Nephron (organoid): Measurements from ENCODE around the gene ZNFX1.
A peak's percentile ranks its signal among the peaks of the same experiment; 100 is the strongest.
"Not testable (repeated sequence)": the region's sequence is repeated elsewhere in the genome, so short reads cannot be mapped to it uniquely, and the experiment has no call there.

Source experiments
- H3K27ac Mint-ChIP-seq, 3 experiments: 2 replicates each; pipeline ENCODE4 v1.8.0; 2020; ENCODE audit warnings: mixed read lengths in 3 of 3, mild to moderate bottlenecking in 2 of 3, moderate library complexity in 1 of 3
- H3K27me3 Mint-ChIP-seq: 2 replicates; pipeline ENCODE4 v1.8.0; 2021; ENCODE audit warnings: low read depth, mild to moderate bottlenecking, moderate library complexity, mixed read lengths
- H3K36me3 Mint-ChIP-seq: 2 replicates; pipeline ENCODE4 v1.8.0; 2020; ENCODE audit warnings: low read depth, mixed read lengths
- H3K4me1 Mint-ChIP-seq: 2 replicates; pipeline ENCODE4 v1.8.0; 2020; ENCODE audit warnings: mixed read lengths
- H3K4me3 Mint-ChIP-seq, 3 experiments: 2 replicates each; pipeline ENCODE4 v1.8.0; 2020; ENCODE audit warnings: mild to moderate bottlenecking in 3 of 3, mixed read lengths in 3 of 3, moderate library complexity in 2 of 3
- H3K9me3 Mint-ChIP-seq: 2 replicates; pipeline ENCODE4 v1.8.0; 2020; ENCODE audit warnings: mixed read lengths
- CTCF ChIP-seq, 3 experiments: fragments of 200-600 bp; sonication (generic); IDR thresholded peaks; one replicate each; pipeline ENCODE4 v1.5.0; 2021; ENCODE audit warnings: antibody characterized with exemption in 3 of 3; ENCODE audit not compliant: unreplicated experiment in 3 of 3

The ZNFX1 gene

GRCh38 chr20:49219924-49220831 is 57.7 kb downstream of the ZNFX1 start:
- Mint-ChIP-seq H3K36me3 (peaks cover 24% of the 10 kb centered on the region), H3K9me3 (no peaks in the 10 kb centered on the region), H3K27me3 (no peaks in the 10 kb centered on the region), H3K4me3 (peak overlapping the region; percentile 89 to 98 (median 94)), H3K27ac (peak overlapping the region; percentile 84 to 97 (median 93)), H3K4me1 (peaks cover 22% of the 10 kb centered on the region)
- TF ChIP-seq CTCF (IDR thresholded peaks at IDR 0.05; ENCODE audit: unreplicated experiment in 3 of 3) = no peak

- peak within 1 kb of the TSS; percentile 84 to 97 (median 93) for H3K27ac Mint-ChIP-seq
- H3K4me1 Mint-ChIP-seq = peaks cover 22% of the 10 kb centered on the region
- no peaks in the 10 kb centered on the region for H3K9me3 Mint-ChIP-seq
- H3K27me3 Mint-ChIP-seq = no peaks in the 10 kb centered on the region
- peaks cover 16% of the 10 kb centered on the region for H3K36me3 Mint-ChIP-seq
- TF ChIP-seq CTCF (IDR thresholded peaks at IDR 0.05; ENCODE audit: unreplicated experiment in 3 of 3) = no peak
- peak within 1 kb of the TSS; percentile 89 to 98 (median 94) for H3K4me3 Mint-ChIP-seq
These were observed 58.5 kb downstream of the ZNFX1 start, which contains the start of gene DDX27 for GRCh38 chr20:49219091-49219923. Gene DDX27, plus strand, starts transcription at chr20:49219416. Its CDS starts 33 bp downstream, at chr20:49219449.

- H3K9me3 Mint-ChIP-seq, H3K27me3 Mint-ChIP-seq: not testable (repeated sequence)
- Mint-ChIP-seq H3K4me1 (peaks cover 22% of the 10 kb centered on the region), H3K4me3 (peak overlapping the region; percentile 89 to 98 (median 94)), H3K27ac (peak overlapping the region; percentile 84 to 97 (median 93)), H3K36me3 (peaks cover 12% of the 10 kb centered on the region)
These were observed 59.1 kb downstream of the ZNFX1 start for GRCh38 chr20:49218739-49219090.

GRCh38 chr20:49216991-49217578 is 60.8 kb downstream of the ZNFX1 start:
- H3K27ac Mint-ChIP-seq = peak overlapping the region; percentile 83 to 92 (median 92)
- no peaks in the 10 kb centered on the region for H3K9me3 Mint-ChIP-seq
- H3K36me3 Mint-ChIP-seq = peaks cover 5% of the 10 kb centered on the region
- peaks cover 22% of the 10 kb centered on the region for H3K4me1 Mint-ChIP-seq
- H3K4me3 Mint-ChIP-seq = peak overlapping the region; percentile 26 to 79 (median 78)
- peak; percentile 76 to 86 (median 85) for TF ChIP-seq CTCF (IDR thresholded peaks at IDR 0.05; ENCODE audit: unreplicated experiment in 3 of 3)
- H3K27me3 Mint-ChIP-seq = no peaks in the 10 kb centered on the region

GRCh38 chr20:49215232-49215631 is 62.6 kb downstream of the ZNFX1 start:
- H3K4me1 Mint-ChIP-seq = peaks cover 15% of the 10 kb centered on the region
- no peak overlapping the region for H3K27ac Mint-ChIP-seq

More at GRCh38 chr20:49215232-49215631, 62.6 kb downstream of the ZNFX1 start:
- no peaks in the 10 kb centered on the region for H3K36me3 Mint-ChIP-seq
- peaks cover 7% of the 10 kb centered on the region for H3K9me3 Mint-ChIP-seq
- H3K27me3 Mint-ChIP-seq = no peaks in the 10 kb centered on the region
- no peak for TF ChIP-seq CTCF (IDR thresholded peaks at IDR 0.05; ENCODE audit: unreplicated experiment in 3 of 3)
- H3K4me3 Mint-ChIP-seq = no peak overlapping the region
